B cell (primary cell): Measurements from ENCODE around the gene SCAI. TPM values are rescaled to one million over a fixed set of nuclear protein-coding genes. Genes with fewer than 3 reads are reported as not detected.

Source experiments
- ATAC-seq: fragments of 200-7000 bp; cut with Tn5 transposase; one replicate; pipeline ENCODE4 v1.10.0; 2021; ENCODE audit warnings: low read depth, mild to moderate bottlenecking, moderate number of reproducible peaks, moderate library complexity
- CTCF ChIA-PET: fragments of 350-600 bp; sonication (Branson Sonifier 250); formaldehyde crosslinking; loops from one replicate; lab custom pipeline; 2021; ENCODE audit warnings: antibody characterized with exemption, inconsistent platforms; lab: Charles Lee
- POLR2A ChIA-PET: fragments of 350-600 bp; sonication (Branson Sonifier 250); formaldehyde crosslinking; loops from one replicate; lab custom pipeline; 2021; ENCODE audit warnings: antibody characterized with exemption; lab: Charles Lee
- DNase-seq: peaks from one replicate; pipeline ENCODE4 v3.0.0; 2013
- H2AFZ ChIP-seq: 2 replicates; pipeline ENCODE4 v1.6.1; 2012; ENCODE audit warnings: mild to moderate bottlenecking, low read depth, low read length; ENCODE audit not compliant: insufficient read depth, poor library complexity, severe bottlenecking
- H3K27ac ChIP-seq, 2 donors: 1 replicate in 1 of 2; 2 replicates in 1 of 2; pipeline ENCODE4 v1.5.1; 2012 to 2013; ENCODE audit warnings: low read length in 2 of 2, mild to moderate bottlenecking in 2 of 2, moderate library complexity in 1 of 2
- H3K27me3 ChIP-seq, 4 experiments: fragments of 200-600 bp in 1 of 4; sonication (generic) in 1 of 4; replicated peaks in 1 of 4; 1 replicate in 2 of 4; 2 replicates in 2 of 4; pipeline versions ENCODE4 v1.6.1 to v1.7.0; 2013 to 2016; ENCODE audit warnings: low read length in 3 of 4, mild to moderate bottlenecking in 2 of 4, mixed read lengths in 1 of 4, moderate library complexity in 1 of 4; ENCODE audit not compliant: insufficient read depth in 4 of 4, control insufficient read depth in 3 of 4; ENCODE audit errors: control extremely low read depth in 1 of 4
- H3K36me3 ChIP-seq, 2 experiments: replicated peaks in 1 of 2; 1 replicate in 1 of 2; 2 replicates in 1 of 2; pipeline versions ENCODE4 v1.6.1 to v1.7.1; 2013; ENCODE audit warnings: low read length in 1 of 2; ENCODE audit not compliant: insufficient read depth in 2 of 2, control insufficient read depth in 1 of 2; ENCODE audit errors: control extremely low read depth in 1 of 2, extremely low read depth in 1 of 2
- H3K4me1 ChIP-seq, 2 donors: fragments of 200-600 bp in 1 of 2; sonication (generic) in 1 of 2; 1 replicate in 1 of 2; 2 replicates in 1 of 2; pipeline versions ENCODE4 v1.5.1 to v1.6.1; 2013 to 2017; ENCODE audit warnings: low read length in 2 of 2; ENCODE audit not compliant: control insufficient read depth in 2 of 2, insufficient read depth in 2 of 2
- H3K4me2 ChIP-seq: replicated peaks from 2 replicates; pipeline ENCODE3; 2012; ENCODE audit warnings: mild to moderate bottlenecking, low read depth, low read length; ENCODE audit not compliant: poor library complexity, severe bottlenecking
- H3K4me3 ChIP-seq, 5 experiments: fragments of 200-600 bp in 1 of 5; sonication (generic) in 1 of 5; 1 replicate in 3 of 5; 2 replicates in 2 of 5; pipeline versions ENCODE4 v1.5.1 to v1.7.0; 2011 to 2016; ENCODE audit warnings: low read length in 4 of 5, mild to moderate bottlenecking in 4 of 5, low read depth in 2 of 5, control low read depth in 1 of 5, moderate library complexity in 1 of 5; ENCODE audit not compliant: insufficient read depth in 1 of 5; ENCODE audit errors: control extremely low read depth in 1 of 5, extremely low read depth in 1 of 5
- H3K79me2 ChIP-seq: fragments of 200-600 bp; sonication (generic); one replicate; pipeline ENCODE4 v1.6.0; 2016; ENCODE audit warnings: low read length; ENCODE audit not compliant: control insufficient read depth, insufficient read depth
- H3K9ac ChIP-seq: fragments of 200-600 bp; sonication (generic); 2 replicates; pipeline ENCODE4 v1.6.1; 2017; ENCODE audit warnings: mild to moderate bottlenecking, low read length, moderate library complexity
- H3K9me3 ChIP-seq, 3 donors: one replicate each; pipeline versions ENCODE4 v1.6.1 to v1.7.1; 2013; ENCODE audit warnings: low read length in 2 of 3; ENCODE audit not compliant: control insufficient read depth in 2 of 3, insufficient read depth in 1 of 3; ENCODE audit errors: control extremely low read depth in 1 of 3
- H4K20me1 ChIP-seq: 2 replicates; pipeline ENCODE4 v1.6.0; 2012; ENCODE audit warnings: mild to moderate bottlenecking, low read length; ENCODE audit not compliant: insufficient read depth, control insufficient read depth, poor library complexity, severe bottlenecking
- H3K27ac Mint-ChIP-seq: one replicate; pipeline ENCODE4 v1.8.0; 2021; ENCODE audit warnings: mixed read lengths
- H3K27me3 Mint-ChIP-seq: one replicate; pipeline ENCODE4 v1.8.0; 2021; ENCODE audit warnings: mixed read lengths
- H3K4me1 Mint-ChIP-seq: one replicate; pipeline ENCODE4 v1.8.0; 2021; ENCODE audit warnings: mixed read lengths
- H3K4me3 Mint-ChIP-seq: one replicate; pipeline ENCODE4 v1.8.0; 2021; ENCODE audit warnings: mixed read lengths
- H3K9me3 Mint-ChIP-seq: one replicate; pipeline ENCODE4 v1.8.0; 2022; ENCODE audit warnings: mixed read lengths; ENCODE audit not compliant: insufficient read depth
- CTCF ChIP-seq: fragments of 200-600 bp; IDR thresholded peaks from one replicate; pipeline ENCODE4 v1.8.0; 2022; ENCODE audit warnings: antibody characterized with exemption, mild to moderate bottlenecking
- EZH2 ChIP-seq: IDR thresholded peaks from 2 replicates; pipeline ENCODE4 v1.6.1; 2012; ENCODE audit warnings: borderline replicate concordance, low read depth, mild to moderate bottlenecking, moderate library complexity, low read length; ENCODE audit not compliant: insufficient read depth, poor library complexity, severe bottlenecking
- WGBS: methylation state at CpG from one replicate; pipeline ENCODE4 v1.1.5; 2013; ENCODE audit warnings: missing lambda C conversion rate; ENCODE audit not compliant: insufficient coverage; 5-methylcytosine and 5-hydroxymethylcytosine counted together
- intact Hi-C: fragments of 100-400 bp; cut with micrococcal nuclease; formaldehyde crosslinking; loops from one replicate; pipeline ENCODE4 v1.10.0; 2022
- polyA plus RNA-seq: library from polyadenylated mRNA; depleted of rRNA; stranded (reverse); fragments of >200 nt; gene quantifications from 2 replicates; pipeline ENCODE4 v1.2.3, GENCODE V29; 2012
- total RNA-seq, 2 donors: library from RNA; stranded (reverse); fragments of 120-200 nt in 1 of 2; gene quantifications; 1 replicate in 1 of 2; 2 replicates in 1 of 2; pipeline versions ENCODE4 v1.2.3 to v1.2.4, GENCODE V29; 2013 to 2022

Gene SCAI
- total and polyA plus RNA-seq, 2 donors (not counting 1 experiment from before 2014, with no cell fraction given) = 3.8 to 19.8 TPM

GRCh38 chr9:125125523-125125922 lies 17.8 kb downstream of the SCAI start:
- no peaks in the 10 kb centered on the region for H3K27me3 Mint-ChIP-seq
- Histone ChIP-seq H3K9ac (no peak overlapping the region), H3K36me3 (no peaks in the 10 kb centered on the region), H3K9me3 (no peaks in the 10 kb centered on the region), H3K4me2 (no peak overlapping the region), H3K27me3 (no peaks in the 10 kb centered on the region), H3K4me1 (peaks cover 16% of the 10 kb centered on the region in 2 donors), H2AFZ (no peak overlapping the region), H3K27ac (peak overlapping the region in 1 of 2 donors; percentile 57), H3K4me3 (no peak overlapping the region), H4K20me1 (no peaks in the 10 kb centered on the region), H3K79me2 (peaks cover 28% of the 10 kb centered on the region)
- ChIA-PET POLR2A (interaction anchor here (1.0 kb wide), 1 partner anchor 17 kb away, joined by 6 read pairs; the partner anchor contains the start of gene SCAI), CTCF (no interaction called here)
- H3K9me3 Mint-ChIP-seq = no peaks in the 10 kb centered on the region
- peaks cover 20% of the 10 kb centered on the region for H3K4me1 Mint-ChIP-seq
- no peak for TF ChIP-seq EZH2
- no peak for TF ChIP-seq CTCF
- ATAC-seq (no peak), DNase-seq (no peak)
- WGBS = 98% methylated on average over 5 of the region's 7 CpGs
- intact Hi-C loops = no loop called here
- no peak overlapping the region for H3K4me3 Mint-ChIP-seq
- peak overlapping the region; percentile 87 for H3K27ac Mint-ChIP-seq

GRCh38 chr9:125121146-125121545 lies 22.2 kb downstream of the SCAI start:
- Histone ChIP-seq H3K9ac (no peak overlapping the region), H3K27ac (no peak overlapping the region), H3K27me3 (no peaks in the 10 kb centered on the region), H2AFZ (no peak overlapping the region), H4K20me1 (no peaks in the 10 kb centered on the region), H3K4me3 (no peak overlapping the region), H3K79me2 (peaks cover 17% of the 10 kb centered on the region), H3K4me1 (peaks cover 5 to 9% of the 10 kb centered on the region in 2 donors), H3K36me3 (peaks cover 0 to 4% of the 10 kb centered on the region in 2 experiments), H3K9me3 (no peaks in the 10 kb centered on the region), H3K4me2 (no peak overlapping the region)
- Mint-ChIP-seq H3K9me3 (no peaks in the 10 kb centered on the region), H3K27me3 (no peaks in the 10 kb centered on the region), H3K4me3 (no peak overlapping the region), H3K27ac (no peak overlapping the region), H3K4me1 (peaks cover 16% of the 10 kb centered on the region)
- TF ChIP-seq EZH2 (no peak), CTCF (no peak)
- no peak for DNase-seq
- WGBS = no CpG with 5 or more reads among the region's 2 CpGs
- ATAC-seq = no peak
- POLR2A ChIA-PET = no interaction called here
- intact Hi-C loops = no loop called here
- CTCF ChIA-PET = no interaction called here
